TTC549 (cell line): ENCODE measurements around the gene BRI3.
"Not testable (repeated sequence)": the region's sequence is repeated elsewhere in the genome, so short reads cannot be mapped to it uniquely, and the experiment has no call there.

Experiments
- FAIRE-seq: peaks from 2 replicates; lab custom pipeline; 2012; peaks lifted over from hg19 to GRCh38; lab: Jason Lieb, UNC

Gene BRI3

DNA sequence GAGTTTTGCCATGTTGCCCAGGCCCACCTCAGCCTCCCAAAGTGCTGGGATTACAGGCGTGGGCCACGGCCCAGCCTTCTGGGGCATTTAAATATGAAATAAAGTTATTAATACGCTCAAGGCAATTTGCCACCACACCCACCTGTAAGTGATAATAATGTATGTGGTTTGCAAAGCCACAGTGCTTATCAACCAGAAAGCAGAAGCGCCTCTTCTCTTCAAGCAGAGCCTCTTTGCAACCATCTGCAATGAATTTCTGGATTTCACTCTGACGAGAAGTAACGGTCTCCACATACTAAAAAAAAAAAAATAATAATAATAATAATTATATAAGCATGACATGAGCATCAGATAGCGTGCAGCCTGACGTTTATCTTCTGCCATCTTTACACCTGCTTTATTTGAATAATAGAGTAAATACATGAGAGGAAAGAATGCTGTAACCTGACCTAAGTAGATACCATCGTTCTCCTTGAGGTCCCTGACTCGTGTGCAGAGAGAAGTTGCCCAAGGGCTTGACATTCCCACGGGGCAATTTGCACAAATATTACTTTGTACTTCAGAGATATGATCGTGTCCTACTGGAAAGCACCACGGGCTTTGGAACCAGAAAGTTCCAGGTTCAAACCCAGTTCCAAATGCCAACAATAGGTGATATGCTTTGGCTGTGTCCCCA is 34.0 kb downstream of the BRI3 start:
- no peak for FAIRE-seq

DNA sequence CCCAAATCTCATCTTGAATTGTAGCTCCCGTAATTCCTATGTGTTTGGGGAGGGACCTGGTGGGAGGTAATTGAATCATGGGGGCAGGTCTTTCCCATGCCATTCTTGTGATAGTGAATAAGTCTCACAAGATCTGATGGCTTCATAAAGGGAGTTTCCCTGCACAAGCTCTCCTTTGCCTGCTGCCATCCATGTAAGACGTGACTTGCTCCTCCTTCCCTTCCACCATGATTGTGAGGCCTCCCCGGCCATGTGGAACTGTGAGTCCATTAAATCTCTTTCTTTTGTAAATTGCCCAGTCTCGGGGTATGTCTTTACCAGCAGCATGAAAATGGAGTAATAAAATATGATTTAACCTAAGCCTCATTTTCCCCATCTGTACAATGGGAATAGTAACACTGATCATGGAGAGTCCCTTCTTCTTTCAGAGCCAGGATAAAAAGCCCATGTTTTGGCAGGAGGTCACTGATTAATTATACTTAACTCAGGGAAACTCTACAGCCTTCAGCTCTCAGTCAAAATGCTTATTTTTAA is 34.6 kb downstream of the BRI3 start:
- FAIRE-seq: not testable (repeated sequence)

DNA sequence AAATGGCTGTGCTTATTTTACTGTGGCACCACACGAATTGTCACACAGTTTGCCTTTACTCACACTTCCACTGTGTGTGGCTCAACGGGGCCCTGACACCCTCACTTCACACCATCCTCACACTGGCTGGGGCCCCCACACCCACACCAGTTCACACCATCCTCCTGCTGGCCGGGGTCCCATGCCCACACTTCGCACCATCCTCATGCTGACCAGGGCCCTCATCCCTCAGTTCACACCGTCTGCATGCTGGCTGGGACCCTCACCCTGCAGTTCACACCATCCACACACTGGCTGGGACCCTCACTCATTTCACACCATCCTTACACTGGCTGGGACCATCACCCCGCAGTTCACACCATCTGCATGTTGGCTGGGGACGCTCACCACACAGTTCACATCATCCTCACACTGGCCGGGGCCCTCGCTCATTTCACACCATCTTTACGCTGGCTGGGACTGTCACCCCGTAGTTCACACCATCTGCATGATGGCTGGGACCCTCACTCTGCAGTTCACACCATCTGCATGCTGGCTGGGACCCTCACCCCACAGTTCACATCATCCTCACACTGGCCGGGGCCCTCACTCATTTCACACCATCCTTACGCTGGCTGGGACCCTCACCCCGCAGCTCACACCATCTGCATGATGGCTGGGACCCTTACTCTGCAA is 36.0 kb downstream of the BRI3 start:
- no peak for FAIRE-seq

DNA sequence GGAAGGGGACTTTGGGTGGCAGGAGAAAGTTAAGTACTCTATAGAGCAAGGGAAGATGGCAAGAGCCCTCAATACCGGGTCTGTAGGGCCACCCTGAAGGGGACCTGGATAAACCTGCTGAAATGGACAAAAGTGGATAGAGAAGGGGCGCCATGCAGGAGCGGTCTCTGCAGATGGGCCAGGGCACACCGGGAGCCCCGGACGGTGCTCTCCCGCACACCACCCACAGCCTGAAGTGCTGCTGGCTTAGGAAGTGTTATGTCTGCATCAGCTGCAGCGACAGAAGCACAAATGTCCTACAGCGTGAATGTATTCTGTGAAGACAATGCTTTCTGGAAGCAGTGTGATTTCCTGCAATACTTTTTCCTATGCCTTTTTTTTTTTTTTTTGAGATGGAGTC is 37.7 kb downstream of the BRI3 start:
- no peak for FAIRE-seq

DNA sequence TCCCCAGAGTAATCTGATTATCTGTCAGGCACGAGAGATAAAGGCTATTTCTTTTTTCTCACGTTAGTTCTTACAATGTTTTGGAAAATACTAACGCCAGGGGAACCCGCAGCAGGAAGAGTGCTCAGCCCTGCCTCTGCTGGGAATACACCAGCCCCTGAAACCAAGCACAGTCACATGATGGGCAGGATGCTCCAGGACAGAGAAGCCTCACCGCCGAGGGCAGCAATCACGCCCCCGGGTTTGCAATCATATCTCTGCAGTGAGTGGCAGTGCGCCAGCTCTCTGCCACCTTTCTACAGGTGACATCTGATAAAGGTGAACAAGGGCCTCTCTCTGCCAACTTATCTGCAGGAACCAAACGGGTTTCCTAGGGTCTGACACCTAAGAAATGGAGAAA is 39.8 kb downstream of the BRI3 start:
- FAIRE-seq: no peak

DNA sequence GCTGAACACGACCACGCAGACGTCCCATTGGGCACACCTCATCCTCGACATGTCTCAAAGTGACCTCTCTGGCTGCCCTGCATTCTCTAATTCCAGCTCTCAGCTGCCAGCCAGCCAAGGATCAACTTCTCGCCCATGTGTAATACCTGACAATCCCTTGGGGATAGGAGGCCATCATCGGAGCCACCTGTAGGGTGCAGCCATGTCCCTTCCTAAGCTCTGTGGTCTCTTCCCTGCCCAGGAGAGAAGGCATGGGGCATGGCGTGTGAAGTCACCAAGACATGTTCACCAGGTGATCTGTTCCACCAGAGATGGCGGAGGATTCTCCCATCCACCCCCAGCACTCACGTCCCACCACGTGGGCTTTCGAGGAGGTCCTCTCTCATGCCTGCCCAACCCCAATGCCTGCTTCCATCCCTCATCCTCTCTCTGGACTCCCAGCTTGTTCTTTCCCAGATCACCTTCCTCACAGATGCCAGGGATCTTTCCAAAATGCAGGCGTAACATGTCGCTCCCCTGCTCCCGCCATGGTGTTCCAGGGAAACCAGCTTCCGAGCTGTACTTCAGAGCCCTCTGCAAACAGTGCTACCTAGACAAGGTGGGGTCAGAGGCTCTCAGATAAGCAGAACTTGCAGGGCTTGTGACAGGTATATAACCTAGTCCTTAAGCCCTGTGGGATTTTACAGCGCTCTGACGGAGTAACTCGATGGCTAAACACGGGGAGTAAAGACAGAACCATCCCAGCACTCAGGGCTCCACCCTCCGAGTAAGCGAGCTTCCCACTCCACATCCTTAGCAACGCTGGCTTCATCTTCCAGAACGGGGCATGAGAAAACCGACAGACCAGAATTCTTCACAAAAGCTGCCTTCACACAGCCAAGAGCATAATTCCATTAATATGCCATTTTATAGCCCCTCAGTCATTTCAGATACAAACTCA is 41.1 kb downstream of the BRI3 start:
- no peak for FAIRE-seq

DNA sequence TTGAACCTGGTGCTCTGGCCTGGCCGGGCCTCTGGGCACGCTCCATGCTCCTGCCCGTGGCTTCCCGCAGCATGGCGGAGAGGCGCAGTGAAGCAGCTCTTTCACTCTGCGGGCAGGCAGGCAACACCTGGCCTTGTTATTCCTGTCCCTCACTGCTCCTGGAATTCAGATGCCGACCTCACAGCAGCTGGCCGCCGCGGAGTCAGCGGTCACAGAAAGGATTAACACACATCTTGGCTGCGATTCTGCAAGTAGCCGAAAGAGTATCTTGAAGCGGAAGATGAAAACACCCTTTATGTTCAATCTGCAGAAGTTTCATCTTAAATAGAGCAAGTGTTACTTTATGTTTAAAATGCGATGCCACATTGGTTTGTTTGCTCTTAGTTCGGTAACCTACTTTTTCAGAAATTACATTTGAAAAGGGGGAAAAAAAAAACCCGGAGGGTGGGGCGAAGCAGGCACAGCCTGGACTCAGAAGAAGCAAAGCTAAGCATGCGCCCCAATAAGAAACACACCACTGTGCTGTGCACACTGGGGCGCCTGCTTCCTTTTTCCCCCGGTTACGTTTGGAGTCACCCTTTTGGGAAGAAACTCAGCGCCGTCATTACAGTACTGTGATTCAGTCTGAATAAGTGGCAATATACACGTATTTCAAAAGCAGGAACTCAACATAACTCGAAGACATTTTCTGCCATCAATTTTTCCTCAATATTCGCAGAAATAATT is 42.3 kb downstream of the BRI3 start:
- FAIRE-seq: no peak

DNA sequence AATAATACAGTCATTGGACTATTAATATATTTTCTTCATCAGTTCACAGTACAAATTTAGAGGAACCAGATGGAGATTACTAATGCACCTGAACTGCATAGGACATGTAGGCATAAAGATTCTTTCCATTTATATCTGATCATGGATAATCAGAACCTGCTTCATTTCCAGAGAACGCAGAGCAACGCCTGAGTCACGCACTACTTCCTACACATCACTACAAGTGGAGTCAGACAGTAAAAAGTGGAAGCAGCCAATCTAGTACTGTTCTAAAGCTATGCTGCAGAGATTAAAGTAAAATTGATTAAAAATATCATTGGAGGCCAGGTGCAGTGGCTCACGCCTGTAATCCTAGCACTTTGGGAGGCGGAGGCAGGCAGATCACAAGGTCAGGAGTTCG is 43.3 kb downstream of the BRI3 start:
- FAIRE-seq: no peak

DNA sequence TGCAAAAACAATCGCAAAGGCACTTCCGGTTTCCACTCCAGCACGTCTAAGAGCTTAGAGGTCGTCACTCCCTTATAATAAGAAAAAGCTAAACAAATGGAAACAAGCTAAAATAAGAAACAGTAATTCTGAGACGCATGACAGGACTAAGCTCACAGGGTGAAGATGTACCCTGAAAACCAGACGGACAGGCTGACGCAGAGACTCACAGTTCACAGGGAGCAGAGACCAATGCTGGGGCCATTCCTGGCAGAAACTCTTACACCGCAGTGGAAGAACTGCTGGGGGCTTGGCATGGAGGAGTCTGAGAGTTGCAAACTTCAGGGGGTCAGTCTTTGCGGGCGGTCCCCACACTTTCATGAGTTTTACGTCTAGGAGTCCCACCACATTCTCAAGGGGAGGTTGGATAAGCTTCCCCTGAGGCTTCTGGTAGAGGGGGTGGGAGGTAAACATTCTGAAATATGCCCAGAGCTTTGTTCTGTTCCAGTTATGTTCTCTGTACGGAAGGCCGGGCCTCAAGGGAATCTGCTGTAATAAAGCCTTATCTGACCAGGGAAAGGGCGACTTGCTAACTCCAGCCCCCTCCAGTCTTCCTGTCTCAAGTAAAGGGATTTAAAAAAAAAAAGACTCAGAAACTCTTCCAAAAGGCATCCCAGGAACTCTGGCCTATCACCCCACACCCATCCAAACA is 47.8 kb downstream of the BRI3 start:
- no peak for FAIRE-seq

DNA sequence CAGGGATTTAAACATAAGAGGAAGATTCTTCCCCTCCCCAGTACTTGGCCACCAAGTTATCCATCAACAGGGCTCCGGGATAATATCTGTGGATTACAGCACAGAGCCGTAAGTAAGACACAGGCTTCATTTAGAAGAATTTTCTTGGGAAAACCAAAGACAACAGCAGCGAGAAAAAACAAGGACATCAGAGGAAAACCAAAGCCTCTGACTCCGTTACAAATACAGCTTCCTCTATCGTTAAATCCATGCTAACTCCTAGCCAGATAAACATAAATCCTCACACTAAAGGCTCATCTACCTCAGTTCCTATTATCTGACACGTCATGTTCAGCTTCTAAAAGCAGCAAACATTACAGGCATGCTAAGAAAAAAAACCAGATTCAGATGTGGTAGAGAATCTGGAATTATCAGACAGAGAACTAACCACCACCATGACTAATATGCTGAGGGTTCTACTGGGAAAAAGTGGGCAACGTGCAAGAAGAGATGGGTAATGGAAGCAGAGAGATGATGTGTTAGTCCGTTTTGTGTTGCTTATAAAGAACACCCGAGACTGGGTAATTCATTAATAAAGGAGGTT is 48.4 kb downstream of the BRI3 start:
- FAIRE-seq: no peak

DNA sequence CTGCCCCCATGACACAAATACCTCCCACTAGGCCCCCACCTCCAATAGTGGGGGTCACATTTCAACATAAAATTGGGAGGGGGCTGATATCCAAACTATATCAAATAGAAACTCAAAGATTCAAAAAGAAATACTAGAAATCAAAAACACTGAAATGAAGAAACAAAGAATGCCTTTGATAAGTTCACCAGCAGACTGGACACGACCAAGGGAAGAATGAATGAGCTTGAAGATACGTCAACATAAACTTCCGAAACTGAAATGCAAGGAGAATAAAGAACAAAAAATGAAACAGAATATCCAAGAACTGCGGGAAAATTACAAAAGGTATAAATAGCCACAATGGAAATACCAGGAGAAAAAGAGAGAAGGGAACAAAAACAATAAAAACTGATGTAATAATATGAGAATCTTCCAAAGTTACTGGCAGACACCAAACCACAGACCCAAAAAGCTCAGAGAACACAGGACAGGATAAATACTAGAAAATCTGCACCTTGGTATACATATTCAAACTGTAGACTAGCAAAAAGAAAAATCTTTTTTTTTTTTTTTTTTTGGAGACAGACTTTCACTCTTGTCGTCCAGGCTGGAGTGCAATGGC is 49.5 kb downstream of the BRI3 start:
- FAIRE-seq: no peak

DNA sequence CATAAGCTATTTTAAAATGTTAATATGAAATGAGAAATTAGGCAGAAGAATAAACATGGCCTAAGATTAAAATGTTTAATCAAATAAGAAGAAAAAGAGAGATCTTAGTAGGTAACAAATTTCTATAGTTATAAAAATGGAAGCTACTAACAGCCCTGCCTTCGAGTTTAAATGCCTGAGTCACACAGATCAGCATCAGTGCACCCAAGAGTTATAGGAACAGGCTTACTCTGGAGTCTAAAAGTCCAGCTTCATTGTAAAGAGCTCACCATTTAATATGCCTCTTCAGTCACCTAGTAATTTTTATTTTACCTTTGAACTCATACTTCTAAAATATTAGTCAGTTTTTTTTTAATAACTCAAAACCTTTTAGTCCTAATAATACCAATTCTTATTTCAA is 52.6 kb downstream of the BRI3 start:
- no peak for FAIRE-seq

DNA sequence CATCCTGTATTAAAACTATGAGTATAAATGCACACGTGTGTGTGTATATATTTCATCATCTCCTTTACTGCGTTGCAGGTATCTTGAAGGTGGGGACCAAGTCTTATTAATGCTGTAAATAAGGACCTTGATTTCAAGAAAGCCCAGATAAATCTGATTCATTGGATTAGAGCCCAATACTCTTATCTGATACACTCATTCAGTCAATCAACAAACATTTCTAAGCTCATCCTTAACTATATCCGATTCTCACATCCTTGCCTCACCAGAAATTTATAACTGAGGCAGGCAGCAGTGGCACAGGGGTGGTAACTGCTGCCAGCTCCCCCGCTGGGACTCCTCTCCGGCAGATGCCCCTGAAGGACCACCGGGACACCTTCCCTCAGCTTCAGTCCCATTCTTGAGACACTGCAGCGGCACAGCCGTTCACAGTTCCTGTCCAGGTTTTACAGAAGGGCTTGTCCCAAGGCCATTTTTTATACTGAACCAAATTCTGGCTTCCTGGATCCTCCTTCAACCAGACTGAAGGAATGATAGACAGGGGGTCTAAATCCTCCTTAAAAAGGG is 54.0 kb downstream of the BRI3 start:
- FAIRE-seq: no peak

DNA sequence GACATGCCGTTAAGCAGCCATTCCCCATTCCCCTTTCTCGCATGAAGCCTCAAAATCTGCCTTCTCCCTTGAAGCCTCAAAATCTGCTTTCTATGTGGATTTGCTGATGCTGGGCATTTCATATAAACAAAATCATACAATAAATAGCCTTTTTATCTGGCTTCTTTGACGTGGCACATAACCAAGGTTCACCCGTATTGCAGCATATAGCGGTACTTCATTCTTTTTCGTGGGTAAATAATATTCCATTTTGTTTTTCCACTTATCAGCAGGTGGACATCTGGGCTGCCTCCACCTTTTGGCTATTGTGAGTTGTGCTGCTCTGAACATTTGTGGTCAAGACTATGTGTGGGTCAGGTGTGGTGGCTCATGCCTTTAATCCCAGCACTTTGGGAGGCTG is 57.0 kb downstream of the BRI3 start:
- no peak for FAIRE-seq

DNA sequence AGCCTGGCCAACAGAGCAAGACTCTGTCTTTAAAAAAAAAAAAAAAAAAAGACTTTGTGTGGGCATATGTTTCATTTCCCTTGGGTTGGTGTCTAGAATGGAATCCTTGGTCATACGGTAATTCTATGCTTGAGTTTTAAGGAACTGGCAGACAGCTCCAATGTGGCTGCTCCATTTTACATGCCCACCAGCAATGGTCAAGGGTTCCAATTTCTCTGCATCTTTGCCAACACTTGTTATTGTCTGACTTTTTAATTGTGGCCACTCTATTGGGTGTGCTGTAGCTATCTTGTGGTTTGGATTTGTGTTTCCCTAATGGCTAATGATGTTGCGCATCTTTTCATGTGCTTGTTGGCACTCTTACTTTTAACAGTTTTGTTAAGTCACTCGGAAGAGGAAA is 57.6 kb downstream of the BRI3 start:
- no peak for FAIRE-seq

DNA sequence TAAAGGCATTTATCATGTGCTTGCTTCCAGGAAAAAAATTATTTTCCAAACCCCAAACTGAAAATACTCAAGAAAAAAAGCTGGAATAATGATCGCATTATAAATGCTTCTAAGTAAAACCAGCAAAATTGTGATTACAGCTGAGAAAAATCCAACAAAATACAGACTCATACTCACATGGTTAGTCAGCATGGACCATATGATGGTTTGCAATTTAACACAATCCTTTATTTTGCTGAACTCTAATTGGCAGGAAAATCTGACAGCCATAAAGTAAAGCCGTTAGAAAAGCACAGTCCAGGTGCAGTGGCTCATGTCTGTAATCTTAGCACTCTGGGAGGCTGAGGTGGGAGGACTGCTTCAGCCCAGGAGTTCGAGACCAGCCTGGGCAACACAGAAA is 59.6 kb downstream of the BRI3 start:
- no peak for FAIRE-seq
